BE2C (cell line): Measurements from ENCODE around the gene ZNF124.

Source experiments
- DNase-seq: peaks from one replicate; pipeline ENCODE4 v3.0.0-alpha.2; 2020
- H3K27me3 ChIP-seq: fragments of 250-450 bp; sonication (Bioruptor Pico); 2 replicates; pipeline ENCODE4 v1.5.1; 2020; ENCODE audit warnings: mild to moderate bottlenecking
- H3K36me3 ChIP-seq: fragments of 250-450 bp; sonication (Bioruptor Pico); 2 replicates; pipeline ENCODE4 v1.5.1; 2020; ENCODE audit warnings: mild to moderate bottlenecking
- H3K4me1 ChIP-seq: fragments of 250-450 bp; sonication (Bioruptor Pico); 2 replicates; pipeline ENCODE4 v1.5.1; 2020
- H3K4me3 ChIP-seq: 2 replicates; pipeline ENCODE4 v1.5.1; 2011; ENCODE audit warnings: low read depth, low read length
- H3K9me3 ChIP-seq: fragments of 250-450 bp; sonication (Bioruptor Pico); 2 replicates; pipeline ENCODE4 v1.5.1; 2020
- TF ChIP-seq, protein P1 (sequence below): IDR thresholded peaks from 2 replicates; pipeline ENCODE4 v1.5.1; 2012; ENCODE audit warnings: mild to moderate bottlenecking, low read depth, low read length

Gene ZNF124

DNA sequence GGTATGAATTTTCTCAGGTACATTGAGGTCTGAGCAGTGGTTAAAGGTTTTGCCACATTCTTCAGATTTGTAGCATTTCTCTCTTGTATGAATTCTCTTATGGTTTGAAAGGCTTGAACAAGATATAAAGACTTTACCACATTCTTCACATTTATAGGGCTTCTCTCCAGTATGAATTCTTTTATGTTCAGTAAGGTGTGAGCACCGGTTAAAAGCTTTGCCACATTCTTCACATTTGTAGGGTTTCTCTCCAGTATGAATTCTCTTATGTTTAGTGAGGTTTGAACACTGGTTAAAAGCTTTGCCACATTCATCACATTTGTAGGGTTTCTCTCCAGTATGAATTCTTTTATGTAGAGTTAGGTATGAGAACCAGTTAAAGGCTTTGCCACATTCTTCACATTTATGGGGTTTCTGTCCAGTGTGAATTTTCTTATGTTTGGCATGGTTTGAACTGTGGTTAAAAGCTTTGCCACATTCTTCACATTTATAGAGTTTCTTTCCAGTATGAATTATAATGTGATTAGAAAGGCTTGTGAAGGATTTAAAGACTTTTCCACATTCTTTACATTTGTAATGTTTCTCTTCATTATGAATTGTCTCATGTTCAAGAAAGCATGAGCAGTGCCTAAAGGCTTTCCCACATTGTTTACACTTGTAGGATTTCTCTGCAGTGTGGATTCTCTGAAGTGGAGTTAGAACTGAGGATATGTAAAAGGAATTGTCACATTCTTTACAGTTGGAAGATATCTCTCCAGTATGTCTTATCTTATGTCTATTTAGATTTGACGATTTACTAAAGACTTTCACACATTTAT, 18.4 kb upstream of the ZNF124 start:
- DNase-seq: no peak
- Histone ChIP-seq H3K27me3 (no peaks in the 10 kb centered on the region), H3K4me3 (no peak overlapping the region), H3K36me3 (peaks cover 5% of the 10 kb centered on the region), H3K4me1 (no peaks in the 10 kb centered on the region), H3K9me3 (no peaks in the 10 kb centered on the region; the same call in 1 of the 2 replicates)
- TF ChIP-seq, protein P1, sequence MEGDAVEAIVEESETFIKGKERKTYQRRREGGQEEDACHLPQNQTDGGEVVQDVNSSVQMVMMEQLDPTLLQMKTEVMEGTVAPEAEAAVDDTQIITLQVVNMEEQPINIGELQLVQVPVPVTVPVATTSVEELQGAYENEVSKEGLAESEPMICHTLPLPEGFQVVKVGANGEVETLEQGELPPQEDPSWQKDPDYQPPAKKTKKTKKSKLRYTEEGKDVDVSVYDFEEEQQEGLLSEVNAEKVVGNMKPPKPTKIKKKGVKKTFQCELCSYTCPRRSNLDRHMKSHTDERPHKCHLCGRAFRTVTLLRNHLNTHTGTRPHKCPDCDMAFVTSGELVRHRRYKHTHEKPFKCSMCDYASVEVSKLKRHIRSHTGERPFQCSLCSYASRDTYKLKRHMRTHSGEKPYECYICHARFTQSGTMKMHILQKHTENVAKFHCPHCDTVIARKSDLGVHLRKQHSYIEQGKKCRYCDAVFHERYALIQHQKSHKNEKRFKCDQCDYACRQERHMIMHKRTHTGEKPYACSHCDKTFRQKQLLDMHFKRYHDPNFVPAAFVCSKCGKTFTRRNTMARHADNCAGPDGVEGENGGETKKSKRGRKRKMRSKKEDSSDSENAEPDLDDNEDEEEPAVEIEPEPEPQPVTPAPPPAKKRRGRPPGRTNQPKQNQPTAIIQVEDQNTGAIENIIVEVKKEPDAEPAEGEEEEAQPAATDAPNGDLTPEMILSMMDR: no peak

DNA sequence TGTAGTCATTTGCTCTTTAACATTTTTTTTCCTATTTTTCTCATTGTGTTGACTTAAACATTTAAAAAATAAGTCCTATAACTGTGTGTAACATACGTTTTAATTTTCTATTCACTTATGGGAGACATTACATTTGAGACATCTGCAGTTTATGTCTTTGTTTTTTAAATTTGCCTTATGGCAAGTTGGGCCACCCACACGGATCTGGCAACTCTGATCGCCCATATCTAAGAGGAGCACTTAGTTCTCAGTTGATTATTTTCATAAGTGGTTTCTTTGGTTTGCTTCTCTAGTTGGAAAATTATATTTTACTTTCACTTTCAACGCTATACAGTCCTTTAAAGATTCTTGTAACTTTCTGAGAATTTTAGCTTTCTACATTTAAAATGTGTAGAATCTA, 13.8 kb upstream of the ZNF124 start:
- Histone ChIP-seq H3K9me3 (no peaks in the 10 kb centered on the region; the same call in 1 of the 2 replicates), H3K27me3 (no peaks in the 10 kb centered on the region), H3K4me1 (no peaks in the 10 kb centered on the region), H3K36me3 (peaks cover 5% of the 10 kb centered on the region), H3K4me3 (no peak overlapping the region)
- TF ChIP-seq, protein P1: no peak
- DNase-seq: no peak

DNA sequence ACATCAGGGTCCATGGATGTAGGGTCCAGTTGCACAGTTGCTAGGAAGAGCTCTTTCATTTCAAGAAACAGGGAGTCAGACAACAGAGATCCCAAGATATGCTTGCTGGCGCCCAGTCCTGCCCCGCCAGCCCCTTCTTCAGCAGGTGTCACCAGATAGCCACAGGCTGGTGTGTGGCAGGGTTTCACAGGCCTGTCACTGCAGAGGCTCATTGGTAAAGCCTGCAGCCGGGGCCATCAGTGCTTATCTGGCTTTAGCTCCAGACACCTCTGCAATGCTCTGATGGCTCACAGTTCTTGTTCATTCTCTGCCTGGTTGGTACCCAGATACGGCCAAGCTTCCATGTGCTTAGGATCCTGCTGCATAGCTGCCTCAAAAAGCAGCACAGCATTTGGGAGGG, 12.4 kb upstream of the ZNF124 start:
- TF ChIP-seq, protein P1: no peak
- Histone ChIP-seq H3K36me3 (no peaks in the 10 kb centered on the region; the same call in 1 of the 2 replicates), H3K27me3 (no peaks in the 10 kb centered on the region), H3K4me3 (no peak overlapping the region), H3K9me3 (no peaks in the 10 kb centered on the region), H3K4me1 (no peaks in the 10 kb centered on the region)
- DNase-seq: peak; percentile 23

DNA sequence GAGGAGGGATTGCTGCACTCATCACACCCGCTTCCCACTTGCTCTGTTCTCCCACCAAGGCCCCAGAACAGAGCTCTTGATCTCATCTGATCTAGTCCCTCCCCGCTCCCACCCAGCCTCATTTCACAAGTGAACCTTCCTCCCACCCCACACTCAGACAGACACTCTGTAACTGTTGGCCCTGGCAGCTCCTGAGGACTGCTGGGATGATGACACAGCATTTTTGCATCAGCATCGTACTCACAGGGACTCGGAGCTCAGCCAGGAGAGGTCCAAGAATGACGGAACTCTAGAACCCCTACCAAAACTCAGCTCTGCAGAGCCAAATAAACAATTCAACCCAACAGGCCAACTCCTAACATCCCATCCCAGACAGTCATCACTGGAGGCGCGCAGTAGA, 11.2 kb upstream of the ZNF124 start:
- H3K4me1 ChIP-seq: no peaks in the 10 kb centered on the region
- H3K9me3 ChIP-seq: no peaks in the 10 kb centered on the region
- no peaks in the 10 kb centered on the region; the same call in 1 of the 2 replicates for H3K36me3 ChIP-seq

DNA sequence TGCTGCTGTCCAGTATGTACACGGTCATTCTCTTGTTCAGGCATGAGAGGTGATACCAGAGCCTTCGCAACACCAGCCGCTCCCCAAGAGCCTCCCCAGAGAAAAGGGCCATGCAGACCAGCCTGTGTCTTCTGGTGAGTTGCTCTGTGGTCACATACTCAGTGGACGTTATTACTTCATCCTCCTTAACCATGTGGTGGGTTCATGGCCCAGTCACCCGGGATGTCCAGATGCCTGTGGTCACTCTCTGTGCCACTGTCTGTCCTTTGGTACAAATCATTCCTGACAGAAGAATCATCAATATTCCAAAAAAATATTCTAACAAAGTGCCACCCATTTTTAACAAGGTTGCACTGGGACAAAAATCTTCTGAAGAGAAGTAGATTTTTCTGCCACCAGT, 8.8 kb upstream of the ZNF124 start:
- Histone ChIP-seq H3K9me3 (no peaks in the 10 kb centered on the region), H3K36me3 (no peaks in the 10 kb centered on the region), H3K4me3 (no peak overlapping the region), H3K27me3 (no peaks in the 10 kb centered on the region; the same call in 1 of the 2 replicates), H3K4me1 (no peaks in the 10 kb centered on the region)
- TF ChIP-seq, protein P1: no peak
- no peak for DNase-seq

More for the DNA sequence above, 11.2 kb upstream of the ZNF124 start:
- no peak for DNase-seq
- Histone ChIP-seq H3K27me3 (no peaks in the 10 kb centered on the region; the same call in 1 of the 2 replicates), H3K4me3 (no peak overlapping the region)
- TF ChIP-seq, protein P1: no peak

DNA sequence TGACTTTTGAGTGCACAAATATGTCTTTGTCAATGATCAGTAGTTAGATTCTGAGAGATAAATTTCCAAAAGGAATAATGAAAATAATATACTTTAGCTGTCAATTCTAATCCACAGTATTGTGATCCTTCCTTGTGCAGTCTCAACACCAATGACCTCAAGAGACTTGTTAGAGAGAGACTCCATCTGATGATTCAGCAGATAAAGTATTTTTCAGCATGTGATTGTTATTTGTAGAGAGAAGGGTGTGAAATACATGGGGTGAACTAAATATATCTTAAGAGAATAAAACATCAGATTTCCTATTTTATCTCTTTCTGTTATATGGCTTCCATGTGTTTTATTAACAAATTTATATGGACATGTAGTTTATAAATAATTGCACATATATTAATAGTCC, 5.9 kb upstream of the ZNF124 start:
- H3K9me3 ChIP-seq: no peaks in the 10 kb centered on the region
- no peaks in the 10 kb centered on the region for H3K36me3 ChIP-seq
- H3K4me1 ChIP-seq: no peaks in the 10 kb centered on the region
- TF ChIP-seq, protein P1: no peak
- H3K4me3 ChIP-seq: no peak overlapping the region
- DNase-seq: no peak
- H3K27me3 ChIP-seq: no peaks in the 10 kb centered on the region; the same call in 1 of the 2 replicates
